Thoracic aorta (tissue), 2 donors: ENCODE results near the gene MARCHF5. TPM values are rescaled to one million over a fixed set of nuclear protein-coding genes. Genes with fewer than 3 reads are reported as not detected.
"Not testable (repeated sequence)": the region's sequence is repeated elsewhere in the genome, so short reads cannot be mapped to it uniquely, and the experiment has no call there.

Experiments used
- ATAC-seq: fragments of 150-250 bp; one replicate; pipeline ENCODE4 v1.8.0; 2017; ENCODE audit warnings: low read depth; ENCODE audit not compliant: insufficient number of reproducible peaks, low FRiP score
- DNase-seq: peaks from one replicate; pipeline ENCODE4 v3.0.0-alpha.2; 2020; ENCODE audit warnings: low spot score
- H3K27ac ChIP-seq, 2 donors: fragments of 200-600 bp; sonication (generic); 1 replicate in 1 of 2; 2 replicates in 1 of 2; pipeline ENCODE4 v1.5.1; 2016; ENCODE audit warnings: mild to moderate bottlenecking in 2 of 2, moderate library complexity in 2 of 2
- H3K27me3 ChIP-seq: fragments of 200-600 bp; sonication (generic); replicated peaks from 2 replicates; pipeline ENCODE4 v1.6.0; 2016; ENCODE audit warnings: mild to moderate bottlenecking; ENCODE audit not compliant: insufficient read depth
- H3K36me3 ChIP-seq: fragments of 200-600 bp; sonication (generic); one replicate; pipeline ENCODE4 v1.5.1; 2016
- H3K4me1 ChIP-seq, 2 donors: fragments of 200-600 bp; sonication (generic); 1 replicate in 1 of 2; 2 replicates in 1 of 2; pipeline versions ENCODE4 v1.5.1 to v1.6.0; 2016; ENCODE audit warnings: low read depth in 2 of 2, mild to moderate bottlenecking in 1 of 2; ENCODE audit not compliant: control insufficient read depth in 1 of 2
- H3K4me3 ChIP-seq: fragments of 200-600 bp; sonication (generic); 2 replicates; pipeline ENCODE4 v1.5.1; 2016; ENCODE audit warnings: mild to moderate bottlenecking
- H3K9me3 ChIP-seq: fragments of 200-600 bp; sonication (generic); 2 replicates; pipeline ENCODE4 v1.5.1; 2016
- total RNA-seq, 2 donors: library from RNA; depleted of rRNA; stranded (reverse); fragments of >200 nt; gene quantifications; one replicate each; pipeline versions ENCODE4 v1.1.0 to v1.2.3, GENCODE V29; 2016
- TF ChIP-seq, protein P1 (sequence below): fragments of 200-600 bp; sonication (generic); IDR thresholded peaks from one replicate; pipeline ENCODE4 v1.5.1; 2019; ENCODE audit warnings: antibody characterized with exemption

Gene MARCHF5
- total RNA-seq, 2 donors from 2014 or later: 19.6 to 29.1 TPM

DNA sequence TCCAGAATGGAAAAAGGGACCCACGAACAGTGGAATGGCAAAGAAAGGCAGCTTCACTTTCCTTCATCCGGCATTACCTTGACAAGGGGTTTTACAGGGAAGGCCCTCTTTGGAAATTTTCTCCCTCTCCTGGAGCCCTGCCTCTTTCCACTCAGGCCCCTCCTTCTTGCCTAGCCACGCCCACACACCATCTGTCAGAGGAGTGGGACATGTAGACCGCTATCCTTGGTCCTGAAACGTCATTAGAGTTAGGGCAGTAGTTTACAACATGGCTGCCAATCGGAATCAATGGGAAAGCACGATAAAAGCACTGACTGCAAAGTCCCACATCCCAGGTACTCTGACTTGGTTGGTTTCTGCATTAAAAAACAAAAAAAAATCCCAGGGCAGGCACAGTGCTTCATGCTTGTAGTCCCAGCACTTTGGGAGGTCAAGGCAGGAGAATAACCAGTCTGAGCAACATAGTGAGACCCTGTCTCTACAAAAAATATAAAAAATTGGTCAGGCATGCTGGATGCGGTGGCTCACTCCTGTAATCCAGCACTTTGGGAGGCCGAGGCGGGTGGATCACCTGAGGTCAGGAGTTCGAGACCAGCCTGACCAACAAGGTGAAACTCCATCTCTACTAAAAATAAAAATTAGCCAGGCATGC is 96.4 kb downstream of the MARCHF5 start:
- Histone ChIP-seq H3K27me3 (no peaks in the 10 kb centered on the region), H3K27ac (no peak overlapping the region), H3K9me3 (no peaks in the 10 kb centered on the region), H3K4me3 (no peak overlapping the region), H3K36me3 (no peaks in the 10 kb centered on the region), H3K4me1 (no peaks in the 10 kb centered on the region)
- DNase-seq (no peak), ATAC-seq (no peak)
- TF ChIP-seq, protein P1, sequence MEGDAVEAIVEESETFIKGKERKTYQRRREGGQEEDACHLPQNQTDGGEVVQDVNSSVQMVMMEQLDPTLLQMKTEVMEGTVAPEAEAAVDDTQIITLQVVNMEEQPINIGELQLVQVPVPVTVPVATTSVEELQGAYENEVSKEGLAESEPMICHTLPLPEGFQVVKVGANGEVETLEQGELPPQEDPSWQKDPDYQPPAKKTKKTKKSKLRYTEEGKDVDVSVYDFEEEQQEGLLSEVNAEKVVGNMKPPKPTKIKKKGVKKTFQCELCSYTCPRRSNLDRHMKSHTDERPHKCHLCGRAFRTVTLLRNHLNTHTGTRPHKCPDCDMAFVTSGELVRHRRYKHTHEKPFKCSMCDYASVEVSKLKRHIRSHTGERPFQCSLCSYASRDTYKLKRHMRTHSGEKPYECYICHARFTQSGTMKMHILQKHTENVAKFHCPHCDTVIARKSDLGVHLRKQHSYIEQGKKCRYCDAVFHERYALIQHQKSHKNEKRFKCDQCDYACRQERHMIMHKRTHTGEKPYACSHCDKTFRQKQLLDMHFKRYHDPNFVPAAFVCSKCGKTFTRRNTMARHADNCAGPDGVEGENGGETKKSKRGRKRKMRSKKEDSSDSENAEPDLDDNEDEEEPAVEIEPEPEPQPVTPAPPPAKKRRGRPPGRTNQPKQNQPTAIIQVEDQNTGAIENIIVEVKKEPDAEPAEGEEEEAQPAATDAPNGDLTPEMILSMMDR: no peak

DNA sequence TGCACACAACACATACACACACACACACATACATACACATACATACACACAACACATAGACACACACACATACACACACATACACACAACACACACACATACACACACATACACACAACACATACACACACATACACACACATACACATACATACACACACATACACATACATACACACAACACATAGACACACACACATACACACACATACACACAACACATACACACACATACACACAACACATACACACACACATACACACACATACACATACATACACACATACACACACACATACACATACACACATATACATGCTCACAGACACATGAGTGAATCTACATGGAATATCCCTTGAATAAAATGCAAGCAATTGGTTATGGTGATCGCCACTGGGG is 102.2 kb downstream of the MARCHF5 start:
- not testable (repeated sequence) for ATAC-seq, H3K36me3 ChIP-seq, DNase-seq, H3K9me3 ChIP-seq, H3K27ac ChIP-seq, H3K4me1 ChIP-seq, H3K4me3 ChIP-seq, H3K27me3 ChIP-seq

DNA sequence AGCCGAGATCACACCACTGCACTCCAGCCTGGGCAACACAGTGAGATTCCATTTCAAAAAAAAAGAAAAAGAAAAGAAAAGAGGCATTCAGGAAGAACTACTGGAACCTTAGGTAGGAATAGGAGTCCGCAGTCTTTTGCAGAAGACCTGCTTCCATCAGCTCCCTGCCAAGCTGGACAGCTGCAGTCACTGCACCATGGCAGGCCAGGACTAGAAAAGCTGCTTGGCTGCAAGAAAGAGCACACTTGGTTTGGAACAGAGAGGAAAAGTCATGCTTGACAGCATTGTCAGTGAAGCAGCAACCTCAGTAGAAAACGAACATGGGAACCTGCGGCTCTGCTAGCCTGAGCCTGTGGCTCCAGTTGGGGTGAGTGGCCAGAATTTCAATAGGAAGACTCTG is 104.3 kb downstream of the MARCHF5 start:
- TF ChIP-seq, protein P1: no peak
- H3K27me3 ChIP-seq: no peaks in the 10 kb centered on the region
- no peak for ATAC-seq

DNA sequence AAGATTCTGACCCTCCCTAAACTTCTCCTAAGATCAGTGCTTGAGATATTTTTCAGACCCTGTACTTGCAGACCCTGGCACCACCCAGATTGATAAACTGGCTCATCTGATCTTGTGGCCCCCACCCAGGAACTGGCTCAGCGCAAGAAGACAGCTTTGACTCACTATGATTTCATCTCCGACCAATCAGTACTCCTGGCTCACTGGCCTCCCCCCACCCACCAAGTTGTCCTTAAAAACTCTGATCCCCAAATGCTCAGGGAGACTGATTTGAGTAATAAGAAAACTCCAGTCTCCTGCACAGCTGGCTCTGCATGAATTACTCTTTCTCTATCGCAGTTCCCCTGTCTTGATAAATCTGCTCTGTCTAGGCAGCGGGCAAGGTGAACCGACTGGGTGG is 111.3 kb downstream of the MARCHF5 start:
- ATAC-seq, DNase-seq, H3K9me3 ChIP-seq, H3K27ac ChIP-seq, H3K36me3 ChIP-seq, H3K4me1 ChIP-seq, H3K27me3 ChIP-seq, H3K4me3 ChIP-seq: not testable (repeated sequence)

More for the DNA sequence above, 104.3 kb downstream of the MARCHF5 start:
- Histone ChIP-seq H3K27ac (no peak overlapping the region), H3K9me3 (no peaks in the 10 kb centered on the region), H3K4me1 (no peaks in the 10 kb centered on the region), H3K36me3 (no peaks in the 10 kb centered on the region), H3K4me3 (no peak overlapping the region)
- no peak for DNase-seq

Other genes starting within 250 kb of the MARCHF5 start
- 10 to 100 TPM in 1 of 2 donors, 1 to 10 TPM in 1; 6.8 to 12.2 TPM for gene CPEB3, start 89 bp upstream of the MARCHF5 start, total RNA-seq